ENCODE measurements around the gene TDRD1. TPM values are rescaled to one million over a fixed set of nuclear protein-coding genes. Genes with fewer than 3 reads are reported as not detected.
"Not testable (repeated sequence)": the region's sequence is repeated elsewhere in the genome, so short reads cannot be mapped to it uniquely, and the experiment has no call there.

Gene TDRD1
- 1.8 and 2.1 TPM in 2 replicates for total RNA-seq

- no peak for FAIRE-seq
Measured at GRCh38 chr10:114179148-114179547, at the start of gene TDRD1. Gene TDRD1, plus strand, starts transcription at chr10:114179353. Its CDS starts 8,479 bp downstream, at chr10:114187832.

GRCh38 chr10:114131094-114131493 is 48.1 kb upstream of the TDRD1 start:
- Histone ChIP-seq H3K36me3 (ENCODE audit: control insufficient read depth, insufficient read depth, low read length) (peaks cover 5% of the 10 kb centered on the region), H3K27me3 (ENCODE audit: control insufficient read depth, insufficient read depth, low read length) (no peaks in the 10 kb centered on the region), H3K4me3 (ENCODE audit: low read depth, low read length) (no peak overlapping the region)
- FAIRE-seq: no peak
- TF ChIP-seq CTCF (IDR thresholded peaks at IDR 0.05; ENCODE audit: insufficient read depth, low read length, severe bottlenecking): no peak
- DNase-seq (ENCODE audit: low read depth): no peak

More at GRCh38 chr10:114179148-114179547, at the start of gene TDRD1:
- Histone ChIP-seq H3K36me3 (ENCODE audit: control insufficient read depth, insufficient read depth, low read length) (no peaks in the 10 kb centered on the region), H3K4me3 (ENCODE audit: low read depth, low read length) (no peak within 1 kb of the TSS), H3K27me3 (ENCODE audit: control insufficient read depth, insufficient read depth, low read length) (no peaks in the 10 kb centered on the region)
- TF ChIP-seq CTCF (IDR thresholded peaks at IDR 0.05; ENCODE audit: insufficient read depth, low read length, severe bottlenecking): no peak
- no peak for DNase-seq (ENCODE audit: low read depth)

- peaks cover 1% of the 10 kb centered on the region for H3K36me3 ChIP-seq (ENCODE audit: control insufficient read depth, insufficient read depth, low read length)
- no peak for FAIRE-seq
- no peak overlapping the region for H3K4me3 ChIP-seq (ENCODE audit: low read depth, low read length)
- no peak for TF ChIP-seq CTCF (IDR thresholded peaks at IDR 0.05; ENCODE audit: insufficient read depth, low read length, severe bottlenecking)
- DNase-seq (ENCODE audit: low read depth): no peak
- H3K27me3 ChIP-seq (ENCODE audit: control insufficient read depth, insufficient read depth, low read length): no peaks in the 10 kb centered on the region
Measured at GRCh38 chr10:114135476-114135875, 43.7 kb upstream of the TDRD1 start.

- TF ChIP-seq CTCF (IDR thresholded peaks at IDR 0.05; ENCODE audit: insufficient read depth, low read length, severe bottlenecking): no peak
- no peaks in the 10 kb centered on the region for H3K27me3 ChIP-seq (ENCODE audit: control insufficient read depth, insufficient read depth, low read length)
- FAIRE-seq (no peak), DNase-seq (ENCODE audit: low read depth) (no peak)
- H3K36me3 ChIP-seq (ENCODE audit: control insufficient read depth, insufficient read depth, low read length): peaks cover 2% of the 10 kb centered on the region
- no peak overlapping the region for H3K4me3 ChIP-seq (ENCODE audit: low read depth, low read length)
Measured at GRCh38 chr10:114138581-114138980, 40.6 kb upstream of the TDRD1 start.

GRCh38 chr10:114140036-114140435 is 39.1 kb upstream of the TDRD1 start:
- FAIRE-seq: no peak
- no peak for DNase-seq (ENCODE audit: low read depth)
- TF ChIP-seq CTCF (IDR thresholded peaks at IDR 0.05; ENCODE audit: insufficient read depth, low read length, severe bottlenecking): no peak
- Histone ChIP-seq H3K27me3 (ENCODE audit: control insufficient read depth, insufficient read depth, low read length) (no peaks in the 10 kb centered on the region), H3K36me3 (ENCODE audit: control insufficient read depth, insufficient read depth, low read length) (peaks cover 2% of the 10 kb centered on the region), H3K4me3 (ENCODE audit: low read depth, low read length) (no peak overlapping the region)

GRCh38 chr10:114140827-114141226 is 38.3 kb upstream of the TDRD1 start:
- H3K4me3 ChIP-seq (ENCODE audit: low read depth, low read length); H3K27me3 ChIP-seq (ENCODE audit: control insufficient read depth, insufficient read depth, low read length); H3K36me3 ChIP-seq (ENCODE audit: control insufficient read depth, insufficient read depth, low read length); DNase-seq (ENCODE audit: low read depth); FAIRE-seq: not testable (repeated sequence)
